ENCODE results near the gene ELP6.
"Not testable (repeated sequence)": the region's sequence is repeated elsewhere in the genome, so short reads cannot be mapped to it uniquely, and the experiment has no call there.

DNA sequence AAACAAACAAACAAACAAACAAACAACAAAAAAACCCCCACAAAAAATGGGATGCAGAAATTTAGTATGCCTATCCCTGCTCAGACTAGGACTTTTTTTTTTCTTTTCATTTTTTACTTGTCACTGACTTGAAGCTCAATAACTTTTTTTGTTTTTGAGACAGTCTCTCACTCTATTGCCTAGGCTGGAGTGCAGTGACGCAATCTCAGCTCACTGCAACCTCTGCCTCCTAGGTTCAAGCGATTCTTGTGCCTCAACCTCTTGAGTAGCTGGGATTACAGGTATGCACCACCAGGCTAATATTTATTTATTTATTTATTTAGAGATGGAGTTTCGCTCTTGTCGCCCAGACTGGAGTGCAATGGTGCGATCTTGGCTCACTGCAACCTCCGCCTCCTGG is 8.2 kb downstream of the ELP6 start:
- TF ChIP-seq, protein P1, sequence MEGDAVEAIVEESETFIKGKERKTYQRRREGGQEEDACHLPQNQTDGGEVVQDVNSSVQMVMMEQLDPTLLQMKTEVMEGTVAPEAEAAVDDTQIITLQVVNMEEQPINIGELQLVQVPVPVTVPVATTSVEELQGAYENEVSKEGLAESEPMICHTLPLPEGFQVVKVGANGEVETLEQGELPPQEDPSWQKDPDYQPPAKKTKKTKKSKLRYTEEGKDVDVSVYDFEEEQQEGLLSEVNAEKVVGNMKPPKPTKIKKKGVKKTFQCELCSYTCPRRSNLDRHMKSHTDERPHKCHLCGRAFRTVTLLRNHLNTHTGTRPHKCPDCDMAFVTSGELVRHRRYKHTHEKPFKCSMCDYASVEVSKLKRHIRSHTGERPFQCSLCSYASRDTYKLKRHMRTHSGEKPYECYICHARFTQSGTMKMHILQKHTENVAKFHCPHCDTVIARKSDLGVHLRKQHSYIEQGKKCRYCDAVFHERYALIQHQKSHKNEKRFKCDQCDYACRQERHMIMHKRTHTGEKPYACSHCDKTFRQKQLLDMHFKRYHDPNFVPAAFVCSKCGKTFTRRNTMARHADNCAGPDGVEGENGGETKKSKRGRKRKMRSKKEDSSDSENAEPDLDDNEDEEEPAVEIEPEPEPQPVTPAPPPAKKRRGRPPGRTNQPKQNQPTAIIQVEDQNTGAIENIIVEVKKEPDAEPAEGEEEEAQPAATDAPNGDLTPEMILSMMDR (IDR thresholded peaks at IDR 0.05) = not testable (repeated sequence)
- not testable (repeated sequence) for TF ChIP-seq POLR2A (IDR thresholded peaks at IDR 0.05)
